Occipital lobe (tissue), 3 donors: Measurements from ENCODE around the gene KRTAP23-1. TPM values are rescaled to one million over a fixed set of nuclear protein-coding genes. Genes with fewer than 3 reads are reported as not detected.

Experiments used
- DNase-seq: peaks from one replicate; lab custom pipeline; 2025; lab: John Stamatoyannopoulos, UW
- small RNA-seq: library from RNA; depleted of rRNA; stranded (forward); fragments of <200 nt; gene quantifications from one replicate; pipeline ENCODE3, GENCODE V24; 2014
- total RNA-seq: library from RNA; depleted of rRNA; stranded (reverse); fragments of >200 nt; gene quantifications from one replicate; pipeline ENCODE4 v1.2.3, GENCODE V29; 2014

The KRTAP23-1 gene
- total RNA-seq, 1 donor from 2014 or later: not detected

DNA sequence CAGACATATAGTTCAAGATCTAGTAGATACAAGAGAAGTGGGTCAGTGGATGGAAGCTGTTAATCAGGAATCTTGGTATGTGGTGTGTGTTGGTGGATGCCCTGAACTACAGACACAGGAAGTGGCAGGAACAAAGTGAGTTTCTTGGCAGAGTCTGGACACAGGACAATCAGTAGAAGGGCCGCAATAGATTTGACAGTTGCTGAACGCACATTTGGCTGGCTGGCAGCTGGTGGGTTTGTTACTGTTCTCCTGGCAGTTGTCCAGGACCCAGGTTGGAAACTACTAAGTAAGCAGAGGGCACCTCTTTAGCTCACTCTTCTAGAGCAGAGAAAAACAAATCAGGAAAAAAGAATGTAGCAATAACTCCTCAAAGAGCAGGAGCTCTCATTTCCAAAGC, 41.5 kb downstream of the KRTAP23-1 start:
- DNase-seq: no peak

DNA sequence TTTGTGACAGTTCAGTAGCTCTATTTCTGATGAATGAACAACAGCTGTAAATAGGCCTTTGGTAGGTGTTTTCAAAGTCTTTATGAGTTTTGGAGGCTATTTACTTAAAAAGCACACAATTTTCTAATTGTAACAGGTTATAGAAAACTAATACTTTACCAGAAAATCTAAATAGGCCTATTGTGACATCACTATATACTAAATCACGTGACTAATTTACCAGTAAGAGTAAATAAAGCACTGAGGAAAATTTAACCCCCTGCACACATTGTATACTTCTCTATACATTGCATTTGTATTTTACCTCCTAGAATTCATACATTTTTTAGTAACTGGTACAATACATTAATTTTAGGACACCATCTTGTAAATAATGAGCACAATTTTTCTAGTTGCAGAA, 43.3 kb downstream of the KRTAP23-1 start:
- DNase-seq: no peak

Small RNAs within 50 kb of the gene (small RNA-seq; reads per million reads assigned to genes)
- gene KRTAP23-1: not detected
- not detected for gene MIR4327

Other genes starting within 250 kb of the KRTAP23-1 start
- not detected for gene CLDN17, start 181.8 kb downstream of the KRTAP23-1 start, total RNA-seq
- not detected for gene CLDN8, start 132.5 kb downstream of the KRTAP23-1 start, total RNA-seq
- not detected for gene KRTAP24-1, start 65.7 kb downstream of the KRTAP23-1 start, total RNA-seq
- not detected for gene KRTAP25-1, start 59.1 kb downstream of the KRTAP23-1 start, total RNA-seq
- not detected for gene KRTAP26-1, start 28.3 kb downstream of the KRTAP23-1 start, total RNA-seq
- not detected for gene KRTAP27-1, start 10.9 kb downstream of the KRTAP23-1 start, total RNA-seq
- not detected for gene KRTAP13-2, start 23.7 kb upstream of the KRTAP23-1 start, total RNA-seq
- not detected for gene KRTAP13-1, start 47.4 kb upstream of the KRTAP23-1 start, total RNA-seq
- gene KRTAP13-3, start 77.3 kb upstream of the KRTAP23-1 start, total RNA-seq: not detected
- gene KRTAP13-4, start 81.6 kb upstream of the KRTAP23-1 start, total RNA-seq: not detected
- gene KRTAP15-1, start 91.7 kb upstream of the KRTAP23-1 start, total RNA-seq: not detected
- not detected for gene KRTAP19-1, start 131.8 kb upstream of the KRTAP23-1 start, total RNA-seq
- not detected for gene KRTAP19-2, start 138.8 kb upstream of the KRTAP23-1 start, total RNA-seq
- not detected for gene KRTAP19-3, start 143.4 kb upstream of the KRTAP23-1 start, total RNA-seq
- gene KRTAP19-4, start 148.6 kb upstream of the KRTAP23-1 start, total RNA-seq: not detected
- not detected for gene KRTAP19-5, start 153.5 kb upstream of the KRTAP23-1 start, total RNA-seq
- not detected for gene KRTAP19-6, start 193.3 kb upstream of the KRTAP23-1 start, total RNA-seq
- not detected for gene KRTAP19-7, start 212.7 kb upstream of the KRTAP23-1 start, total RNA-seq
- not detected for gene KRTAP22-2, start 241.8 kb upstream of the KRTAP23-1 start, total RNA-seq
- gene KRTAP6-3, start 243.8 kb upstream of the KRTAP23-1 start, total RNA-seq: not detected